OCI-LY1 (cell line): ENCODE data around the gene COG8.

Source experiments
- CTCF ChIP-seq: fragments of 200-600 bp; sonication (generic), shearing (Covaris generic); IDR thresholded peaks from 2 replicates; pipeline ENCODE4 v1.5.1; 2017; ENCODE audit warnings: mild to moderate bottlenecking, antibody characterized with exemption, low read length, moderate library complexity, mixed read lengths
- EZH2 ChIP-seq: fragments of 200-600 bp; sonication (generic), shearing (Covaris generic); IDR thresholded peaks from 2 replicates; pipeline ENCODE4 v1.8.0; 2017; ENCODE audit warnings: borderline replicate concordance, mixed run types, mild to moderate bottlenecking, antibody characterized with exemption, low read length, moderate library complexity, mixed read lengths

GRCh38 chr16:69378036-69378435 lies 38.7 kb upstream of the COG8 start:
- TF ChIP-seq CTCF (no peak), EZH2 (no peak)
